Inflammatory macrophage (primary cell): ENCODE data around the gene AIP.

Experiments used
- DNase-seq, 2 donors: peaks; one replicate each; pipeline ENCODE4 v3.0.0-alpha.2; 2020 to 2022

Gene AIP

DNA sequence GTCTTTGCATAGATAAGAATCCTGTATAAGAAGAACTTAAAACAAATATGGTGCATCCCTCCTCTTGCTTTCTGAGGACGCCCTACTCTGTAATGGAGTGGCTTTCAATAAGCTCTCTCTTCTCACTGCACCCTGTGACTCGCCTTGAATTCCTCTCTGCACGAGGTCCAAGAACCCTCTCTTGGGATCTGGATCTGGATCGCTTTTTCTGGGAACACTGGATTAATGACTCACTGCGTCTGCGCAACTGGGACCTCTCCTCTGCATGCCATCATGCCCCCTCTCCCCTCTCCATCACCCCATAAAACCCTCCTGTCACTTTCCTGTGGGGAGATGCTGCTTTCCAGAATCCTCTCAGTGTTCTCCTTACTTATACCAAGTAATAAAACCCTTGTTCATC is 55.5 kb downstream of the AIP start:
- DNase-seq = no peak

DNA sequence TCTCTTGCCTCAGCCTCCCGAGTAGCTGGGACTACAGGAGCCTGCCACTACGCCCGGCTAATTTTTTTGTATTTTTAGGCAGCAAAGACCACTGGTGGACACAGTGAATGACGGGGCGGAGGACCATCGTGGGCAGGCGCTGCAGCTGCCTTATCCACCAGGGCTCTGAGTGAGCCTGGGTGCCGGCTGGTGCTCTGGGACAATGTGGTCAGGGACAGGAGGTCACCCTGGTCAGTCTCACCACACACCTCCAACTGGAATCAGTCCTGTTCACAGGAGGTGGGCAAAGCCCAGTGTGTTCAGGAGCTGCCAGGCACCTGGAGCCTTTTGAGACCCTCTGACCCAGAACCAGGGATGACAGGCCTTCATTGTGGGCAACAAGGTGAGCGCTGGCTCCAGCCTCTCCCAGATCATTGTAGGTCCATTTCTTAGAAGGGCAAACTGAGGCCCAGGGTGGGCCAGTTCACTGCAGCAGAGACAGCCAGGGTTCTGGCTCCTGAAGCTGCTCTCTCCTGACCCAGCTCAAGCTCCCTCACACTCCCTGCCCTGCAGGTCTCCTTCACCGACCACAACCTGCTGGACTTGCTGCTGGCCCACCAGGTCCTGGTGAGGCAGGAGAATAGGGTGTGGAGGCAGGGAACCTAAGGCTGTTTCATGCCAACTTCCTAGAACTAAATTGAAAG is 56.1 kb downstream of the AIP start:
- no peak for DNase-seq

DNA sequence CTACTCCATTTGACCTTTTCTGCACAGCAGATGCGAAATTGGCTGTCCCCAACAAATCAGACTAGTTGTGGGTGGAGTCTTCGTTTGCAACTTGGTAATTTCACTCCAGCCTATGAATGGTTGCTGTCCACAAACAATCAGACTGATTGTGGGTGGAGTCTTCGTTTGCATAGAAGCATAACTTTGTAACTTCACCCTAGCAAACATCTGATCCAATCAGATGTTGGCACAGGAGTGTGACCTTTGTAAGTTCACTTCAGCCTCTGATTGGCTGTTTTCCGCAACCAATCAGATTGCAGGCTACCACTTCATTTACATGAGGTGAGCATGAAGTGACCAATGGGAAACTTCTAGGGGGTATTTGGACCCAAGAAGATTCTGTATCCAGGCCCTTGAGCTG is 56.7 kb downstream of the AIP start:
- DNase-seq = no peak
